Keratinocyte (primary cell): Measurements from ENCODE around the gene ZMIZ1. TPM values are rescaled to one million over a fixed set of nuclear protein-coding genes. Genes with fewer than 3 reads are reported as not detected.

Source experiments
- DNase-seq: peaks from one replicate; pipeline ENCODE4 v3.0.0-alpha.2; 2011; ENCODE audit warnings: low read depth, missing footprints, low spot score
- FAIRE-seq: peaks from 2 replicates; lab custom pipeline; 2011; peaks lifted over from hg19 to GRCh38; lab: Jason Lieb, UNC
- H2AFZ ChIP-seq: 2 replicates; pipeline ENCODE4 v1.6.0; 2012; ENCODE audit warnings: low read length, control low read depth, inconsistent platforms; ENCODE audit not compliant: control insufficient read depth
- H3K27ac ChIP-seq: 2 replicates; pipeline ENCODE4 v1.5.1; 2011; ENCODE audit warnings: low read length; ENCODE audit not compliant: control insufficient read depth, insufficient read depth
- H3K27me3 ChIP-seq: 3 replicates; pipeline ENCODE4 v1.6.0; 2011; ENCODE audit warnings: low read length; ENCODE audit not compliant: control insufficient read depth, insufficient read depth; ENCODE audit errors: extremely low read depth
- H3K36me3 ChIP-seq, 2 experiments: 2 replicates in 1 of 2; 3 replicates in 1 of 2; pipeline ENCODE4 v1.5.1; 2011; ENCODE audit warnings: low read length in 2 of 2, mild to moderate bottlenecking in 1 of 2; ENCODE audit not compliant: control insufficient read depth in 2 of 2, insufficient read depth in 2 of 2; ENCODE audit errors: extremely low read depth in 1 of 2
- H3K4me1 ChIP-seq: 3 replicates; pipeline ENCODE4 v1.5.1; 2011; ENCODE audit warnings: low read length; ENCODE audit not compliant: control insufficient read depth, insufficient read depth; ENCODE audit errors: extremely low read depth
- H3K4me2 ChIP-seq: 3 replicates; pipeline ENCODE4 v1.6.0; 2011; ENCODE audit warnings: low read depth, low read length; ENCODE audit not compliant: control insufficient read depth, insufficient read depth; ENCODE audit errors: extremely low read depth
- H3K4me3 ChIP-seq, 3 experiments: fragments of 200-600 bp in 1 of 3; sonication (generic) in 1 of 3; 2 replicates in 2 of 3; 3 replicates in 1 of 3; pipeline ENCODE4 v1.5.1; 2011 to 2016; ENCODE audit warnings: low read length in 3 of 3, mild to moderate bottlenecking in 3 of 3, control low read depth in 2 of 3, inconsistent platforms in 1 of 3, low read depth in 1 of 3, mixed read lengths in 1 of 3, mixed run types in 1 of 3, moderate library complexity in 1 of 3; ENCODE audit not compliant: control insufficient read depth in 2 of 3, insufficient read depth in 2 of 3; ENCODE audit errors: extremely low read depth in 1 of 3
- H3K79me2 ChIP-seq: 2 replicates; pipeline ENCODE4 v1.6.0; 2012; ENCODE audit warnings: low read length; ENCODE audit not compliant: control insufficient read depth, insufficient read depth
- H3K9ac ChIP-seq: 3 replicates; pipeline ENCODE4 v1.6.0; 2011; ENCODE audit warnings: low read length; ENCODE audit not compliant: control insufficient read depth, insufficient read depth; ENCODE audit errors: extremely low read depth
- H3K9me1 ChIP-seq: 3 replicates; pipeline ENCODE4 v1.6.0; 2011; ENCODE audit warnings: low read length; ENCODE audit not compliant: control insufficient read depth, insufficient read depth; ENCODE audit errors: extremely low read depth
- H3K9me3 ChIP-seq: 2 replicates; pipeline ENCODE4 v1.5.1; 2012; ENCODE audit warnings: low read depth, low read length; ENCODE audit not compliant: control insufficient read depth
- H4K20me1 ChIP-seq: 3 replicates; pipeline ENCODE4 v1.6.0; 2011; ENCODE audit warnings: low read length; ENCODE audit not compliant: control insufficient read depth, insufficient read depth; ENCODE audit errors: extremely low read depth
- CTCF ChIP-seq, 3 experiments: IDR thresholded peaks in 1 of 3; conservative IDR thresholded peaks in 1 of 3; optimal IDR thresholded peaks in 1 of 3; 2 replicates in 2 of 3; 3 replicates in 1 of 3; pipeline versions ENCODE3 to v1.5.1; 2011; ENCODE audit warnings: low read length in 3 of 3, mild to moderate bottlenecking in 3 of 3, moderate library complexity in 2 of 3, control low read depth in 1 of 3, inconsistent platforms in 1 of 3; ENCODE audit not compliant: insufficient read depth in 2 of 3; ENCODE audit errors: extremely low read depth in 1 of 3
- EZH2 ChIP-seq: IDR thresholded peaks from one replicate; pipeline ENCODE4 v1.6.1; 2012; ENCODE audit warnings: inconsistent platforms, mild to moderate bottlenecking, low read length, moderate library complexity
- dilution Hi-C: fragments of 300-500 bp; cut with MboI; formaldehyde crosslinking; loops from one replicate; pipeline ENCODE4 v1.7.0; 2020; ENCODE audit warnings: low sequenced_read_pairs; ENCODE audit not compliant: extremely low pct_ligation_motif_present
- polyA plus RNA-seq, 5 experiments: library from polyadenylated mRNA; depleted of rRNA in 3 of 5; stranded (reverse) in 3 of 5; stranded (forward) in 1 of 5; unstranded in 1 of 5; fragments of >200 nt; gene quantifications; 1 replicate in 1 of 5; 2 replicates in 3 of 5; 3 replicates in 1 of 5; pipeline versions ENCODE4 v1.2.1 to v1.2.3, GENCODE V29; 2011 to 2012; ENCODE audit warnings: missing spikeins in 2 of 5, low read depth in 1 of 5, low replicate concordance in 1 of 5

Gene ZMIZ1
- polyA plus RNA-seq, 1 donor (not counting 4 experiments of a cell fraction or from before 2014, with no cell fraction given), result 1.8 TPM

GRCh38 chr10:79053481-79054202 lies 15.1 kb upstream of the ZMIZ1 start:
- FAIRE-seq, result no peak
- TF ChIP-seq EZH2, result no peak
- no peak for TF ChIP-seq CTCF (optimal IDR thresholded peaks at IDR 0.05 in 1 of 3, IDR thresholded peaks at IDR 0.05 in 1 of 3, conservative IDR thresholded peaks at IDR 0.05 in 1 of 3; ENCODE audit: extremely low read depth in 1 of 3, insufficient read depth in 2 of 3, low read length in 3 of 3)
- no peak overlapping the region for H2AFZ ChIP-seq

GRCh38 chr10:79054203-79055099 lies 14.3 kb upstream of the ZMIZ1 start:
- TF ChIP-seq EZH2 (no peak), CTCF (optimal IDR thresholded peaks at IDR 0.05 in 1 of 3, IDR thresholded peaks at IDR 0.05 in 1 of 3, conservative IDR thresholded peaks at IDR 0.05 in 1 of 3; ENCODE audit: extremely low read depth in 1 of 3, insufficient read depth in 2 of 3, low read length in 3 of 3) (no peak)
- dilution Hi-C loops, result no loop called here
- no peak overlapping the region for H3K27ac ChIP-seq
- no peaks in the 10 kb centered on the region for H3K9me1 ChIP-seq
- DNase-seq, result no peak
- no peak for FAIRE-seq
- no peak overlapping the region for H3K4me3 ChIP-seq
- no peaks in the 10 kb centered on the region for H3K79me2 ChIP-seq
- no peaks in the 10 kb centered on the region for H3K9me3 ChIP-seq
- H3K4me1 ChIP-seq, result peaks cover 7% of the 10 kb centered on the region
- H3K27me3 ChIP-seq, result no peaks in the 10 kb centered on the region
- H3K4me2 ChIP-seq, result no peak overlapping the region
- no peaks in the 10 kb centered on the region for H3K36me3 ChIP-seq
- H4K20me1 ChIP-seq, result no peaks in the 10 kb centered on the region
- H3K9ac ChIP-seq, result no peak overlapping the region
- no peak overlapping the region for H2AFZ ChIP-seq

More at GRCh38 chr10:79053481-79054202, 15.1 kb upstream of the ZMIZ1 start:
- H3K4me2 ChIP-seq, result no peak overlapping the region
- H3K9me1 ChIP-seq, result no peaks in the 10 kb centered on the region
- H3K9ac ChIP-seq, result no peak overlapping the region
- H3K79me2 ChIP-seq, result no peaks in the 10 kb centered on the region
- no peak overlapping the region for H3K4me3 ChIP-seq
- dilution Hi-C loops, result no loop called here
- H3K27me3 ChIP-seq, result no peaks in the 10 kb centered on the region
- peaks cover 7% of the 10 kb centered on the region for H3K4me1 ChIP-seq
- no peaks in the 10 kb centered on the region for H3K9me3 ChIP-seq
- DNase-seq, result no peak
- no peaks in the 10 kb centered on the region for H3K36me3 ChIP-seq
- H3K27ac ChIP-seq, result no peak overlapping the region
- H4K20me1 ChIP-seq, result no peaks in the 10 kb centered on the region
